HEK293T (cell line): Measurements from ENCODE around the gene DGAT2.

Experiments
- ARNT ChIP-seq: fragments of 450-650 bp; IDR thresholded peaks from 2 replicates; pipeline ENCODE4 v1.6.1; 2017; ENCODE audit warnings: mild to moderate bottlenecking
- BHLHE40 ChIP-seq: fragments of 450-650 bp; IDR thresholded peaks from 2 replicates; pipeline ENCODE4 v1.6.1; 2016; ENCODE audit warnings: mild to moderate bottlenecking, moderate library complexity, borderline replicate concordance
- CTBP1 ChIP-seq: fragments of 450-650 bp; IDR thresholded peaks from 2 replicates; pipeline ENCODE4 v1.6.1; 2016; ENCODE audit warnings: borderline replicate concordance
- ELF4 ChIP-seq: fragments of 450-650 bp; IDR thresholded peaks from 2 replicates; pipeline ENCODE4 v1.6.1; 2017; ENCODE audit warnings: antibody characterized with exemption
- FOXA1 ChIP-seq: fragments of 450-650 bp; IDR thresholded peaks from 2 replicates; pipeline ENCODE4 v1.6.1; 2016; ENCODE audit warnings: mild to moderate bottlenecking
- FOXK2 ChIP-seq: fragments of 450-650 bp; IDR thresholded peaks from 2 replicates; pipeline ENCODE4 v1.6.1; 2016; ENCODE audit warnings: mild to moderate bottlenecking
- FOXM1 ChIP-seq: fragments of 450-650 bp; IDR thresholded peaks from 2 replicates; pipeline ENCODE4 v1.6.1; 2017; ENCODE audit warnings: mild to moderate bottlenecking, borderline replicate concordance
- HDGF ChIP-seq: fragments of 450-650 bp; IDR thresholded peaks from 2 replicates; pipeline ENCODE4 v1.6.1; 2017; ENCODE audit warnings: antibody characterized with exemption, borderline replicate concordance
- L3MBTL2 ChIP-seq: fragments of 450-650 bp; conservative IDR thresholded peaks from 2 replicates; pipeline ENCODE4 v1.6.1; 2016; ENCODE audit warnings: mild to moderate bottlenecking
- NFRKB ChIP-seq: fragments of 450-650 bp; IDR thresholded peaks from 2 replicates; pipeline ENCODE4 v1.6.1; 2016; ENCODE audit warnings: mild to moderate bottlenecking, moderate library complexity
- SP1 ChIP-seq: fragments of 450-650 bp; IDR thresholded peaks from 2 replicates; pipeline ENCODE4 v1.6.1; 2017
- SUZ12 ChIP-seq: fragments of 450-650 bp; IDR thresholded peaks from 2 replicates; pipeline ENCODE4 v1.6.1; 2016; ENCODE audit warnings: mild to moderate bottlenecking
- TARDBP ChIP-seq: fragments of 450-650 bp; IDR thresholded peaks from 2 replicates; pipeline ENCODE4 v1.6.1; 2016
- ZNF384 ChIP-seq: fragments of 450-650 bp; IDR thresholded peaks from 2 replicates; pipeline ENCODE4 v1.6.1; 2016

DNA sequence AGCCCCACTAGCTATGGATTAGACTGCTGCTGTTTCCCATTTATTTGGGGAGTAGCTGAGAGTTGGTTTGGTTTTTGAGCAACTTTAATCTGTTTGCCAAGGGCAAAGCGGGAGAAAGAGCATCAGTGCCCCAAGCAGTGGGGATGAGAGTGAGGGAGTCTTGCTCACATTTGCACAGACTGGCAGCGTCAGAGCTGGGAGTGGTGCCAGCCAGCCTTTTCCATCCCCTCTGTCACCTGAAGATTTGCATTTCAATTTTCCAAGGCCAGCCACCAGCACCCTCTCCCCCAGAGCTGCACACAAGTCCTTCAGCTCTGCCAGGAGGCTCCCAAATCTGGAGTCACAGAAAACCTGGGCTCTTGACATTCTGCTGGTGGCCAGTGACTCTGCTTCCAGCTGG is 25.4 kb downstream of the DGAT2 start:
- TF ChIP-seq BHLHE40 (no peak), ELF4 (no peak), TARDBP (no peak), FOXM1 (no peak), L3MBTL2 (no peak), ARNT (no peak), NFRKB (no peak), SP1 (no peak), SUZ12 (no peak), CTBP1 (no peak), FOXA1 (no peak), FOXK2 (no peak), HDGF (no peak), ZNF384 (no peak)
